H1 (cell line): ENCODE data around the gene ADGRA3. TPM values are rescaled to one million over a fixed set of nuclear protein-coding genes. Genes with fewer than 3 reads are reported as not detected.

ENCODE experiments used
- CTCF ChIA-PET: fragments of 300-600 bp; sonication (Branson Sonifier 250); formaldehyde crosslinking; loops from one replicate; lab custom pipeline; 2021; ENCODE audit not compliant: partially characterized antibody; lab: Charles Lee
- POLR2A ChIA-PET: fragments of 300-600 bp; sonication (Branson Sonifier 250); formaldehyde crosslinking; loops from one replicate; lab custom pipeline; 2021; ENCODE audit warnings: inconsistent platforms; ENCODE audit not compliant: partially characterized antibody; lab: Charles Lee
- DNase-seq, 2 experiments: peaks; one replicate each; pipeline versions ENCODE4 v3.0.0 to v3.0.0-alpha.2; 2010 to 2022; ENCODE audit warnings: low spot score in 2 of 2, low read depth in 1 of 2, mixed read lengths in 1 of 2
- FAIRE-seq: peaks from 2 replicates; lab custom pipeline; 2011; peaks lifted over from hg19 to GRCh38; lab: Jason Lieb, UNC
- H2AFZ ChIP-seq: 2 replicates; pipeline ENCODE4 v1.8.1; 2012; ENCODE audit warnings: low read length, inconsistent platforms
- H2AK5ac ChIP-seq: 2 replicates; pipeline ENCODE4 v1.6.1; 2013; ENCODE audit warnings: low read depth, low read length
- H2BK120ac ChIP-seq: replicated peaks from 2 replicates; pipeline ENCODE3; 2013; ENCODE audit warnings: low read depth, low read length, inconsistent platforms
- H2BK12ac ChIP-seq: 2 replicates; pipeline ENCODE4 v1.6.1; 2013; ENCODE audit warnings: low read depth, low read length
- H2BK15ac ChIP-seq: 2 replicates; pipeline ENCODE4 v1.6.1; 2013; ENCODE audit warnings: low read length
- H2BK20ac ChIP-seq: 2 replicates; pipeline ENCODE4 v1.6.1; 2013; ENCODE audit warnings: low read length
- H2BK5ac ChIP-seq: 2 replicates; pipeline ENCODE4 v1.6.1; 2013; ENCODE audit warnings: low read depth, low read length
- H3K14ac ChIP-seq: 2 replicates; pipeline ENCODE4 v1.6.1; 2013; ENCODE audit warnings: inconsistent platforms; ENCODE audit not compliant: insufficient read length
- H3K18ac ChIP-seq: 2 replicates; pipeline ENCODE4 v1.6.1; 2013; ENCODE audit warnings: low read length; ENCODE audit errors: extremely low read depth
- H3K23ac ChIP-seq: 2 replicates; pipeline ENCODE4 v1.6.1; 2013; ENCODE audit warnings: inconsistent platforms; ENCODE audit not compliant: insufficient read length
- H3K23me2 ChIP-seq: 2 replicates; pipeline ENCODE4 v1.6.1; 2013; ENCODE audit warnings: low read depth, low read length
- H3K27ac ChIP-seq: 2 replicates; pipeline ENCODE4 v1.6.1; 2011; ENCODE audit warnings: low read depth, low read length, inconsistent platforms
- H3K27me3 ChIP-seq, 4 experiments: replicated peaks in 1 of 4; 1 replicate in 1 of 4; 2 replicates in 3 of 4; pipeline versions ENCODE4 v1.6.1 to v1.8.1; 2011 to 2013; ENCODE audit warnings: low read length in 3 of 4, mild to moderate bottlenecking in 3 of 4, inconsistent platforms in 2 of 4, mixed read lengths in 2 of 4, moderate library complexity in 1 of 4; ENCODE audit not compliant: control insufficient read depth in 3 of 4, insufficient read depth in 3 of 4; ENCODE audit errors: extremely low read depth in 1 of 4
- H3K36me3 ChIP-seq, 4 experiments: 2 replicates each; pipeline versions ENCODE4 v1.6.1 to v1.8.1; 2011 to 2013; ENCODE audit warnings: mild to moderate bottlenecking in 4 of 4, low read length in 3 of 4, moderate library complexity in 2 of 4, control low read depth in 1 of 4, inconsistent platforms in 1 of 4; ENCODE audit not compliant: insufficient read depth in 4 of 4, control insufficient read depth in 2 of 4
- H3K4ac ChIP-seq: replicated peaks from 2 replicates; pipeline ENCODE3; 2013; ENCODE audit warnings: low read length, low read depth, mixed read lengths, inconsistent platforms; ENCODE audit not compliant: insufficient read length
- H3K4me1 ChIP-seq, 4 experiments: replicated peaks in 1 of 4; 1 replicate in 1 of 4; 2 replicates in 3 of 4; pipeline versions ENCODE4 v1.6.1 to v1.8.1; 2011 to 2013; ENCODE audit warnings: low read length in 3 of 4, inconsistent platforms in 2 of 4, mixed read lengths in 1 of 4; ENCODE audit not compliant: insufficient read depth in 4 of 4, control insufficient read depth in 3 of 4
- H3K4me2 ChIP-seq, 2 experiments: 2 replicates each; pipeline versions ENCODE4 v1.6.1 to v1.8.1; 2011 to 2013; ENCODE audit warnings: low read depth in 2 of 2, low read length in 2 of 2, control low read depth in 1 of 2, inconsistent platforms in 1 of 2, mild to moderate bottlenecking in 1 of 2; ENCODE audit not compliant: insufficient read depth in 1 of 2
- H3K4me3 ChIP-seq, 4 experiments: fragments of 200-600, 300-600 bp in 1 of 4; sonication (generic), shearing (Covaris generic), sonication (Bioruptor Twin) in 1 of 4; 2 replicates each; pipeline versions ENCODE4 v1.5.1 to v1.8.1; 2011 to 2016; ENCODE audit warnings: low read length in 4 of 4, low read depth in 3 of 4, control low read depth in 2 of 4, inconsistent platforms in 2 of 4, mild to moderate bottlenecking in 2 of 4, mixed read lengths in 1 of 4, moderate library complexity in 1 of 4; ENCODE audit not compliant: insufficient read depth in 2 of 4; ENCODE audit errors: extremely low read depth in 1 of 4
- H3K56ac ChIP-seq: replicated peaks from 2 replicates; pipeline ENCODE3; 2013; ENCODE audit warnings: low read depth, mild to moderate bottlenecking, mixed read lengths, low read length, inconsistent platforms; ENCODE audit not compliant: insufficient read length
- H3K79me1 ChIP-seq: 2 replicates; pipeline ENCODE4 v1.6.1; 2013; ENCODE audit warnings: low read depth, low read length, control low read depth
- H3K79me2 ChIP-seq, 2 experiments: 2 replicates each; pipeline versions ENCODE4 v1.6.1 to v1.8.1; 2012 to 2013; ENCODE audit warnings: low read length in 2 of 2, mild to moderate bottlenecking in 2 of 2, inconsistent platforms in 1 of 2; ENCODE audit not compliant: insufficient read depth in 2 of 2, control insufficient read depth in 1 of 2
- H3K9ac ChIP-seq, 4 experiments: replicated peaks in 1 of 4; 1 replicate in 1 of 4; 2 replicates in 3 of 4; pipeline versions ENCODE4 v1.6.1 to v1.8.1; 2011 to 2013; ENCODE audit warnings: low read depth in 3 of 4, low read length in 3 of 4, control low read depth in 2 of 4, mild to moderate bottlenecking in 2 of 4, moderate library complexity in 2 of 4, inconsistent platforms in 1 of 4; ENCODE audit errors: extremely low read depth in 1 of 4
- H3K9me3 ChIP-seq, 2 experiments: 2 replicates each; pipeline versions ENCODE4 v1.6.1 to v1.8.1; 2012 to 2013; ENCODE audit warnings: mild to moderate bottlenecking in 2 of 2, moderate library complexity in 2 of 2, control low read depth in 1 of 2, inconsistent platforms in 1 of 2, low read depth in 1 of 2, low read length in 1 of 2, mixed read lengths in 1 of 2; ENCODE audit not compliant: insufficient read depth in 2 of 2
- H4K20me1 ChIP-seq, 2 experiments: replicated peaks in 1 of 2; 2 replicates each; pipeline versions ENCODE3 to v1.8.1; 2011 to 2013; ENCODE audit warnings: inconsistent platforms in 2 of 2, low read length in 2 of 2, mild to moderate bottlenecking in 1 of 2; ENCODE audit not compliant: insufficient read depth in 2 of 2, control insufficient read depth in 1 of 2
- H4K5ac ChIP-seq: 2 replicates; pipeline ENCODE4 v1.6.1; 2013; ENCODE audit warnings: low read length, low read depth, mixed read lengths, inconsistent platforms; ENCODE audit not compliant: insufficient read length
- H4K8ac ChIP-seq: 2 replicates; pipeline ENCODE4 v1.8.0; 2013; ENCODE audit warnings: mild to moderate bottlenecking, moderate library complexity, low read length, inconsistent platforms; ENCODE audit not compliant: insufficient read depth; ENCODE audit errors: extremely low read depth
- H4K91ac ChIP-seq: replicated peaks from 2 replicates; pipeline ENCODE3; 2013; ENCODE audit warnings: low read length, mixed read lengths, inconsistent platforms; ENCODE audit not compliant: insufficient read length
- ASH2L ChIP-seq: fragments of 200-600, 300-600 bp; sonication (generic); IDR thresholded peaks from one replicate; pipeline ENCODE4 v1.7.1; 2017; ENCODE audit warnings: low read length
- BACH1 ChIP-seq: IDR thresholded peaks from 2 replicates; pipeline ENCODE4 v1.6.1; 2012; ENCODE audit warnings: low read length, improper control_type of control experiment
- CHD1 ChIP-seq: IDR thresholded peaks from 2 replicates; pipeline ENCODE4 v1.6.1; 2012; ENCODE audit warnings: low read depth, low read length, improper control_type of control experiment
- GTF2F1 ChIP-seq: IDR thresholded peaks from 2 replicates; pipeline ENCODE4 v1.6.1; 2012; ENCODE audit warnings: low read depth, low read length, improper control_type of control experiment, borderline replicate concordance
- KDM1A ChIP-seq: fragments of 200-600, 300-600 bp; sonication (generic); IDR thresholded peaks from 2 replicates; pipeline ENCODE4 v1.7.1; 2016; ENCODE audit warnings: mild to moderate bottlenecking, low read length, borderline replicate concordance
- ZNF274 ChIP-seq: IDR thresholded peaks from 2 replicates; pipeline ENCODE4 v1.7.0; 2012; ENCODE audit warnings: low read length, borderline replicate concordance; ENCODE audit errors: extremely low read depth
- WGBS, 2 experiments: shearing (Covaris generic) in 1 of 2; methylation state at CpG; one replicate each; pipeline versions ENCODE4 v1.1.6 to v1.1.7; 2013 to 2015; ENCODE audit warnings: low lambda C conversion rate in 2 of 2, mixed read lengths in 2 of 2, inconsistent platforms in 1 of 2, low coverage in 1 of 2, missing lambda C conversion rate in 1 of 2; ENCODE audit not compliant: insufficient replicate concordance in 2 of 2, insufficient coverage in 1 of 2, insufficient read length in 1 of 2; ENCODE audit errors: extremely low coverage in 1 of 2, missing lambda C conversion rate in 1 of 2; 5-methylcytosine and 5-hydroxymethylcytosine counted together
- polyA plus RNA-seq, 7 experiments: library from polyadenylated mRNA; depleted of rRNA in 3 of 7; stranded (reverse) in 5 of 7; unstranded in 2 of 7; fragments of >200 nt in 5 of 7; fragments of 200-250 nt in 2 of 7; gene quantifications; 1 replicate in 5 of 7; 2 replicates in 1 of 7; 4 replicates in 1 of 7; pipeline versions ENCODE4 v1.2.1 to v1.2.3, GENCODE V29; 2011 to 2013; ENCODE audit warnings: missing spikeins in 2 of 7, mixed read lengths in 2 of 7
- total RNA-seq: library from RNA; stranded (reverse); fragmentation: NEBNext Ultra II Directional; extraction: Animal tissue kit (Norgen Biotek cat#: 25700); gene quantifications from 2 replicates; pipeline ENCODE4 v1.2.1, GENCODE V29; 2021
- TF ChIP-seq, protein P1 (sequence below): IDR thresholded peaks from 2 replicates; pipeline ENCODE4 v1.6.1; 2012; ENCODE audit warnings: low read length, inconsistent platforms

Gene ADGRA3
- total and polyA plus RNA-seq, 2 of the 8 experiments (the other 6 are each of a cell fraction or from before 2014, with no cell fraction given), result 31.5 to 63.0 TPM

DNA sequence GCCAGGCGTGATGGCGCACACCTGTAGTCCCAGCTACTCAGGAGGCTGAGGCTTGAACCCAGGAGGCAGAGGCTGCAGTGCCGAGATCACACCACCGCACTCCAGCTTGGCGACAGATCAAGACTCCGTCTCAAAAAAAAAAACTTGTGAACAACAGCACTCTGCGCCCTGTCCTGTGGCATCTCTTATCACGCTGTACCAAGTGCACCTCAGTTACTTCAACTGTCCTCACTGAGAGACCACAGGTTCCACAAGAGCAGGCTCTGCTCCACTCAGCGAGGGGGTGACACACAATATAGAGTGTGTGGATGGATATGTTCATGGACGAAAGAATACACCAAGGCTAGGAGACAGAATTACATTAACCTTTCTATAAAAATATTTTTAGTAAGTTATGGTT is 49.3 kb downstream of the ADGRA3 start:
- Histone ChIP-seq H3K56ac (no peak overlapping the region), H3K27ac (no peak overlapping the region), H4K5ac (no peak overlapping the region), H3K9me3 (no peaks in the 10 kb centered on the region), H3K4ac (no peak overlapping the region), H3K23me2 (no peaks in the 10 kb centered on the region; the same call in 1 of the 2 replicates), H4K20me1 (peaks cover 2 to 11% of the 10 kb centered on the region in 2 experiments), H3K4me3 (no peak overlapping the region), H2BK12ac (no peak overlapping the region), H3K4me2 (no peak overlapping the region), H3K4me1 (peaks cover 0 to 4% (median 1%) of the 10 kb centered on the region in 4 experiments; a peak in 1 of 7 replicates), H3K27me3 (no peaks in the 10 kb centered on the region), H4K8ac (no peak overlapping the region), H3K18ac (no peak overlapping the region), H3K23ac (no peak overlapping the region), H2AFZ (no peak overlapping the region), H4K91ac (no peak overlapping the region), H2BK120ac (no peak overlapping the region), H2BK5ac (no peak overlapping the region), H3K36me3 (peaks cover 0 to 7% (median 2%) of the 10 kb centered on the region in 4 experiments; a peak in 7 of 8 replicates), H3K9ac (no peak overlapping the region), H3K79me2 (peaks cover 0 to 58% of the 10 kb centered on the region in 2 experiments; a peak in 3 of 4 replicates), H2BK15ac (no peak overlapping the region), H2BK20ac (no peak overlapping the region), H3K79me1 (peaks cover 11% of the 10 kb centered on the region), H3K14ac (no peak overlapping the region), H2AK5ac (no peak overlapping the region)
- ChIA-PET CTCF (no interaction called here), POLR2A (no interaction called here)
- FAIRE-seq (no peak), DNase-seq (no peak)
- TF ChIP-seq GTF2F1 (no peak), BACH1 (no peak), ZNF274 (no peak), KDM1A (no peak), ASH2L (no peak), CHD1 (no peak)
- TF ChIP-seq, protein P1, sequence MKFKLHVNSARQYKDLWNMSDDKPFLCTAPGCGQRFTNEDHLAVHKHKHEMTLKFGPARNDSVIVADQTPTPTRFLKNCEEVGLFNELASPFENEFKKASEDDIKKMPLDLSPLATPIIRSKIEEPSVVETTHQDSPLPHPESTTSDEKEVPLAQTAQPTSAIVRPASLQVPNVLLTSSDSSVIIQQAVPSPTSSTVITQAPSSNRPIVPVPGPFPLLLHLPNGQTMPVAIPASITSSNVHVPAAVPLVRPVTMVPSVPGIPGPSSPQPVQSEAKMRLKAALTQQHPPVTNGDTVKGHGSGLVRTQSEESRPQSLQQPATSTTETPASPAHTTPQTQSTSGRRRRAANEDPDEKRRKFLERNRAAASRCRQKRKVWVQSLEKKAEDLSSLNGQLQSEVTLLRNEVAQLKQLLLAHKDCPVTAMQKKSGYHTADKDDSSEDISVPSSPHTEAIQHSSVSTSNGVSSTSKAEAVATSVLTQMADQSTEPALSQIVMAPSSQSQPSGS, result no peak
- 91% methylated on average over 9 of the region's 10 CpGs; no CpG with 5 or more reads in 1 of the 2 experiments for WGBS, 2 experiments
